Mucosa of descending colon (tissue), 3 donors: ENCODE results near the gene CLDN19. TPM values are rescaled to one million over a fixed set of nuclear protein-coding genes. Genes with fewer than 3 reads are reported as not detected.

ENCODE experiments used
- ATAC-seq: fragments of 200-7000 bp; cut with Tn5 transposase; one replicate; pipeline ENCODE4 v1.9.1; 2020; ENCODE audit warnings: mild to moderate bottlenecking, moderate library complexity
- DNase-seq, 3 donors: peaks; one replicate each; pipeline ENCODE4 v3.0.0-alpha.2; 2020
- H3K36me3 ChIP-seq: fragments of 200-600 bp; one replicate; pipeline ENCODE4 v1.8.0; 2021; ENCODE audit warnings: low read depth, mild to moderate bottlenecking
- H3K4me1 ChIP-seq: fragments of 200-600 bp; one replicate; pipeline ENCODE4 v1.8.0; 2021; ENCODE audit warnings: low read depth, mild to moderate bottlenecking
- H3K4me3 ChIP-seq: fragments of 200-600 bp; one replicate; pipeline ENCODE4 v1.8.0; 2021; ENCODE audit warnings: mild to moderate bottlenecking
- H3K9me3 ChIP-seq: fragments of 200-600 bp; one replicate; pipeline ENCODE4 v1.8.0; 2021; ENCODE audit warnings: mild to moderate bottlenecking
- intact Hi-C, 2 donors: fragments of 100-400 bp; cut with DNase I in 1 of 2; cut with micrococcal nuclease in 1 of 2; formaldehyde crosslinking; loops; one replicate each; pipeline versions ENCODE4 v1.11.0 to v1.11.1; 2022; cut with DNase I, micrococcal nuclease
- total RNA-seq, 3 donors: library from RNA; stranded (reverse); fragmentation: NEBNext Ultra II Directional in 2 of 3; extraction: Animal tissue kit (Norgen Biotek cat#: 25700) in 2 of 3; gene quantifications; one replicate each; pipeline versions ENCODE4 v1.2.1 to v1.2.4, GENCODE V29; 2021 to 2023
- TF ChIP-seq, protein P1 (sequence below): fragments of 200-600 bp; IDR thresholded peaks from one replicate; pipeline ENCODE4 v1.8.0; 2022; ENCODE audit warnings: antibody characterized with exemption, mild to moderate bottlenecking
- donor health status: DM: no; HTN: no; CAD: no; lungs with moderate emphysema.
- donor health status: DM: no; HTN: no; CAD: no.
- donor health status: DM: no; HTN: yes; CAD: no.

The CLDN19 gene
- total RNA-seq, 3 donors from 2014 or later = 0.09 TPM; not detected in 2

DNA sequence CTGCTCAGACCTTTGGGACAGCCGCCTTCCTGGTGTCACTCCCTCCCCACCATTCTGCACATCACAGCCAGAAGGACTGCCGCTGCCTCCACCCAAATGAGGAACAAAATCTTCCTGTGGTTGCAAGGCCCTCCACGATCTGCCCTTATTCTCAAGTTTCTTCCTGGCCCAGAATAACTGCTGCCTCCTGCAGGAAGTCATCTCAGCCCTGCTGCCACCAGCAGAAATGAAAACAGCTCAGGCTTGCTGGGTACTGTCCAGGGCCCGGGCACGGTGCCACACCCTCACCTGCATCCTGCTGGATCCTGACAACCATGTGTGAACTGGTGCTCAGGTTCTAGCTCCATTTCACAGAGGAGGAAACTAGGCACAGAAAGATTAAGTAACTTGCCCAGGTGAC is 2.8 kb downstream of the CLDN19 start:
- DNase-seq (peak; percentile 72 to 78 (median 74)), ATAC-seq (peak; percentile 70)
- peaks cover 11% of the 10 kb centered on the region for H3K4me1 ChIP-seq
- TF ChIP-seq, protein P1, sequence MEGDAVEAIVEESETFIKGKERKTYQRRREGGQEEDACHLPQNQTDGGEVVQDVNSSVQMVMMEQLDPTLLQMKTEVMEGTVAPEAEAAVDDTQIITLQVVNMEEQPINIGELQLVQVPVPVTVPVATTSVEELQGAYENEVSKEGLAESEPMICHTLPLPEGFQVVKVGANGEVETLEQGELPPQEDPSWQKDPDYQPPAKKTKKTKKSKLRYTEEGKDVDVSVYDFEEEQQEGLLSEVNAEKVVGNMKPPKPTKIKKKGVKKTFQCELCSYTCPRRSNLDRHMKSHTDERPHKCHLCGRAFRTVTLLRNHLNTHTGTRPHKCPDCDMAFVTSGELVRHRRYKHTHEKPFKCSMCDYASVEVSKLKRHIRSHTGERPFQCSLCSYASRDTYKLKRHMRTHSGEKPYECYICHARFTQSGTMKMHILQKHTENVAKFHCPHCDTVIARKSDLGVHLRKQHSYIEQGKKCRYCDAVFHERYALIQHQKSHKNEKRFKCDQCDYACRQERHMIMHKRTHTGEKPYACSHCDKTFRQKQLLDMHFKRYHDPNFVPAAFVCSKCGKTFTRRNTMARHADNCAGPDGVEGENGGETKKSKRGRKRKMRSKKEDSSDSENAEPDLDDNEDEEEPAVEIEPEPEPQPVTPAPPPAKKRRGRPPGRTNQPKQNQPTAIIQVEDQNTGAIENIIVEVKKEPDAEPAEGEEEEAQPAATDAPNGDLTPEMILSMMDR = no peak
- H3K9me3 ChIP-seq = no peaks in the 10 kb centered on the region
- no peak overlapping the region for H3K4me3 ChIP-seq
- intact Hi-C loops = no loop called here
- no peaks in the 10 kb centered on the region for H3K36me3 ChIP-seq

DNA sequence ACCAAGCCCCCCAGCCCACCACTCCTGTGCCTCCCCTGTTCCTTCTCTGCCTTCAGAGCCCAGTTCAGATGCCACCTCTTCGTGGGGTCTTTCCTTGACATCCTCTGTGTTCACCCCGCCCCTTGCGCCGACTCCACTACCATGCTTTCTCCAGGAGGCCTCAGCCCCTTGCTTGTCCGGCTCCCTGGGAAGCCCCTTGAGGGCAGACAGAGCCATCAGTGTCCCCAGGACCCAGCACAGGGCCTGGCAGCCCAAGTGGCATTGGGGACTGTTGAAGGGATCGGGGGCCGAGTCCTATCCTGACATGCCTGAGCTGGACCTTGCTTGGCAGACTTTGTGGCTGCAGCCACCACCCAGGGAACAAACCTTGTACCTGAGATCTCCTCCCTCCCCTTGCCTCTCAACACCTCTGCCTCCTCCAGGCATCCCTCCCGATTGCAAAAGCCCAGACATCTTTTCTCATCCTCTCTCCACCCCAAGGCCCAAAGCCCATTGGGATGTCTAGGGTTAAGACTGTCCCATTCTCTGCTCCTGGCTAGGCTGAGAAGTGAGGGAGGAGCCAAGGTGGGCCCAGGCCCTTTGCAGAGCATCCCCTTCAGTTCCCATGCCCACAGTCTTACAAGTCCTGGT is 3.4 kb downstream of the CLDN19 start:
- DNase-seq (no peak), ATAC-seq (no peak)
- no peaks in the 10 kb centered on the region for H3K9me3 ChIP-seq
- peaks cover 14% of the 10 kb centered on the region for H3K4me1 ChIP-seq
- no peaks in the 10 kb centered on the region for H3K36me3 ChIP-seq
- H3K4me3 ChIP-seq = no peak overlapping the region
- intact Hi-C loops = no loop called here
- TF ChIP-seq, protein P1 = no peak

DNA sequence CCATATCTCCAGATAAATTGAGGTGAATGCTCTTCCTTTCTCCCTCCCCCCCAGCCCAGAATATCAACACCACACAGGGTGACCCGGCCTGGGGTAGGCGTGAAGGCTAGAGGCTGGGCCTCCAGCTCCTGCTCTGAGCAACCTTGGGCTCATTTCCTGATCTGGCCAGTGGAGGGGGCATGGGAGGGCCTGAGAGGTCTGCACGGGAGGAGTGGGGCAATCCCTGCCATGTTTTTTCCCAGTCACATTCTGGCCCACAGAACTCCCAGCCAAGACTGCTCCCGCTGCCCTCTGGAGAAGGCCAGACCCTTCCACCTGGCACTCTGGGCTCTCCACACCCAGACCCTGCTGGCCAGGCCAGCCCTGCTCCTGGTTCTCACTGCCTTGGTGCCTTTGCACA is 3.9 kb downstream of the CLDN19 start:
- ATAC-seq = peak; percentile 81

DNA sequence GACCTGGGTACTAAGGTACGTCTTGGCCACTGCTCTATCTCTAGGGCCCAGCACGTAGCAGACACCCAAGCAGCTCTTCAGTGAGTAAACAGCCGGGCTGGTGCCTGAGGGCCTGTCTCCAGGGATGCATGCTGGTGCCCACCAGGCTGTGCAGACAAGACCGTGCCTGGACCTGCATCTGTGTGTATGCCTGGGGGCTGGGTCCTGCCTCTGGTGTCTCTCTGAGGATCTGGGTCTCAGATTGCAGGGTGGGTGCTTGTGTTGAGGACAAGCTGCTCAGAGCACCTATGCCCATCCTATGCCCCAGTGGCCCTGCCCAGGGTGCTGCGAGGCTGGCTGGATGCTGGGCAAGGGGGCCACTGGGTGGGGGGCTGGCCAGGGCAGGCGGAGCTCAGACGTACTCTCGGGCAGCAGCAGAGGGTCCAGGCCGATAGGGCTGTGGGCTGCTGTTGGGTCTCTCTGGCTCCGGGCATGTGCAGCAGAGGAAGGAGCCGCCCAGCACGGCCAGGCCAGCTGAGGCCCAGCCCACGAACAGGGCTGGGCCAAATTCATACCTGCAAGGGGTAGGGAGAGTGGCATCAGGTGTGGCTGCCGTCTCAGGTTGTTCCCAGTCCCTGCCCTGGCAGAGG is 4.4 kb downstream of the CLDN19 start:
- H3K9me3 ChIP-seq = no peaks in the 10 kb centered on the region
- TF ChIP-seq, protein P1 = no peak
- no peaks in the 10 kb centered on the region for H3K36me3 ChIP-seq
- ATAC-seq = peak; percentile 82
- intact Hi-C loops = no loop called here
- DNase-seq = peak in 1 of 3 donors; percentile 67
- no peak overlapping the region for H3K4me3 ChIP-seq
- H3K4me1 ChIP-seq = peaks cover 20% of the 10 kb centered on the region

More for the DNA sequence above, 3.9 kb downstream of the CLDN19 start:
- peaks cover 16% of the 10 kb centered on the region for H3K4me1 ChIP-seq
- TF ChIP-seq, protein P1 = no peak
- no peak overlapping the region for H3K4me3 ChIP-seq
- intact Hi-C loops = no loop called here
- no peaks in the 10 kb centered on the region for H3K36me3 ChIP-seq
- DNase-seq = peak in 2 of 3 donors; percentile 68 to 82
- no peaks in the 10 kb centered on the region for H3K9me3 ChIP-seq

DNA sequence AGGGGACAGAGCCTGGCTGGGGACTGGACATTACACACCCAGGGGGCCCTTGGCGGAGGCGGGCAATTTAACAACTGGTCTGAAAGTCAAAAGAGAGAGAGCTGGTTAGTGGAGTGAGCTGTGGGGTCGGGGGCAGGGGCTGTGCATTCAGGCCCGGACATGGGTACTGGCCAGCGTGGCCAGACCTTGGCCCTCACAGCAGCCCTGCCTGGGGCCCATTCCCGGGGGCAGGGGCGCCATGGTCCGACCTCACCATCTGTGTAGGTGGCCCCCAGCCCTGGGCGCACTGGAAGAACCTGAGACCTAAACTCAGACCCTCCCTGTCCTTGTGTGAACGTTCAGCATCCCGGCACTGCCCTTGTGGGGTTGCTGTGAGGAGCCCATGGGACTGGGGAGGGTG is 5.0 kb downstream of the CLDN19 start:
- H3K4me3 ChIP-seq = no peak overlapping the region
- H3K36me3 ChIP-seq = no peaks in the 10 kb centered on the region
- intact Hi-C loops = no loop called here
- H3K4me1 ChIP-seq = peaks cover 18% of the 10 kb centered on the region
- DNase-seq = peak in 1 of 3 donors; percentile 34
- ATAC-seq = no peak
- TF ChIP-seq, protein P1 = no peak
- no peaks in the 10 kb centered on the region for H3K9me3 ChIP-seq
